ENCODE results near the gene GPR148. TPM values are rescaled to one million over a fixed set of nuclear protein-coding genes. Genes with fewer than 3 reads are reported as not detected.

The GPR148 gene
- total RNA-seq, 4 donors from 2014 or later, result not detected

DNA sequence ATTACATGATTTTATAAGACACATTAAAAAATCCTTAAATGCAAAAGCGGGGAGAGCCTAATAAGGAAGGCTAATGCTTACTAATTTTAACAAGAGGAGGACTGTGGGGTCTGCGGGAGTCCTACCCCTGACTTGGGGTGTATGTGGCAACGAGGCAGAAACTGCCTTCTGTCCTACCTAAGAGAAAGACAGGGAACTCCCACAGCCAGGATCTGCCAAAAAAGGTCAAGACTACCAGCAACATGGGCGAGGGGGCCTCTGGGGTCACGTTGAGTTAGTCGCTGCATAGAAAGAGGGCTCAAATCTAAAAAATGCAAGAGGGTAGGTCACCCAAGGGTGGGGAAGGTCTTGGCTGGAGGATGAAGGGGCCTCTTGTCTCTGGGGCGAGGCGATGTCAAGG, 25.9 kb downstream of the GPR148 start:
- no peak overlapping the region for H3K4me3 ChIP-seq
- no peak for TF ChIP-seq POLR2A (IDR thresholded peaks at IDR 0.05)
- no peak for TF ChIP-seq POLR2AphosphoS5 (IDR thresholded peaks at IDR 0.05)
- no peak for TF ChIP-seq EP300 (IDR thresholded peaks at IDR 0.05)
- TF ChIP-seq, protein P1, sequence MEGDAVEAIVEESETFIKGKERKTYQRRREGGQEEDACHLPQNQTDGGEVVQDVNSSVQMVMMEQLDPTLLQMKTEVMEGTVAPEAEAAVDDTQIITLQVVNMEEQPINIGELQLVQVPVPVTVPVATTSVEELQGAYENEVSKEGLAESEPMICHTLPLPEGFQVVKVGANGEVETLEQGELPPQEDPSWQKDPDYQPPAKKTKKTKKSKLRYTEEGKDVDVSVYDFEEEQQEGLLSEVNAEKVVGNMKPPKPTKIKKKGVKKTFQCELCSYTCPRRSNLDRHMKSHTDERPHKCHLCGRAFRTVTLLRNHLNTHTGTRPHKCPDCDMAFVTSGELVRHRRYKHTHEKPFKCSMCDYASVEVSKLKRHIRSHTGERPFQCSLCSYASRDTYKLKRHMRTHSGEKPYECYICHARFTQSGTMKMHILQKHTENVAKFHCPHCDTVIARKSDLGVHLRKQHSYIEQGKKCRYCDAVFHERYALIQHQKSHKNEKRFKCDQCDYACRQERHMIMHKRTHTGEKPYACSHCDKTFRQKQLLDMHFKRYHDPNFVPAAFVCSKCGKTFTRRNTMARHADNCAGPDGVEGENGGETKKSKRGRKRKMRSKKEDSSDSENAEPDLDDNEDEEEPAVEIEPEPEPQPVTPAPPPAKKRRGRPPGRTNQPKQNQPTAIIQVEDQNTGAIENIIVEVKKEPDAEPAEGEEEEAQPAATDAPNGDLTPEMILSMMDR (IDR thresholded peaks at IDR 0.05), result no peak
- no peak overlapping the region for H3K27ac ChIP-seq
- peaks cover 80% of the 10 kb centered on the region for H3K27me3 ChIP-seq
- ATAC-seq, result no peak
- peaks cover 0 to 13% (median 3%) of the 10 kb centered on the region in 3 donors for H3K4me1 ChIP-seq
- H3K36me3 ChIP-seq, result no peaks in the 10 kb centered on the region
- no peaks in the 10 kb centered on the region for H3K9me3 ChIP-seq
- 27 to 50% methylated on average over 6 to 7 of the region's 8 CpGs for WGBS, 2 donors (ENCODE audit: low coverage in 1 of 2)

DNA sequence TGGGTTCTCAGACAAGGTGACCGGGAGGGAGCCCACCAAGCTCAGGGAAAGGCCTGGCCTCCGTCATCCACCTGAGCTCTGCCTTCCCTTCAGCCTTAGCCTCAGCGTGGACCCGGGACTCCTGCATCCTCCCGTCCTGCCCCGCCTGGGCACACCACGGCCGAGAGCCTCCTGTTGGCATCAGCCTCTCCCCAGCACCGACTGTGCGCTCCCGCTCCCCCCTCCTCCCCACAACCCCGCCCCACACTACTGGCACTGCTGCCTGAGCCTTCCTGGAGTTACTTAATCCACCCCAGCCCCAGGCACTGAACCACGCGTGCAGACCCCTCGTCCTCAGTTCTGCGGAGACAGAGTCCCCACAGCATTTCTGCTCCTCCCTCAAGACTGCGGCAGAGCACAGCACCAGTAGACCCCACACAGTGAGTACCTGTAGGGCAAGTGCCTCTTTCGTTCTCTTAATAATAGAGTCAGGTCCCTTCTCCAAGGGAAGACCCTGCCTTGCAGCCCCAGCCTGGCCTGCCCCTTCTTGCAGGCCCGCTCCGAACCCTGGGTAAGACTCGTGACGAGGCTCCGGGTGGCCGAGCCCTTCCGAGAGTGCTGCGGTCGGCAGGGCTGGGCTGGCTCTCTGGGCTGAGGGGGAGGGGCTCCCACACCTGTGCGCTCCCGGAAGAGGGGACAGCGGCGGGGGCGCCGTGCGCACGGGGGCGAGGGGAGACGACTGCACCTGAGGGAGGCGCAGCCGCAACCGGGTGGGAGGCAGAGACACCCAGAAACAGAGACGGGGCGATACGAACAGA, 26.6 kb downstream of the GPR148 start, which contains the start of gene AMER3:
Gene AMER3, plus strand, starts transcription at position 285 of the 797 bp plus-strand sequence. CDS start 6,533 bp downstream, outside the sequence.
- Histone ChIP-seq H3K4me1 (peaks cover 0 to 13% (median 3%) of the 10 kb centered on the region in 3 donors), H3K27ac (no peak within 1 kb of the TSS), H3K36me3 (no peaks in the 10 kb centered on the region), H3K27me3 (peaks cover 87% of the 10 kb centered on the region), H3K4me3 (peak within 1 kb of the TSS in 1 of 2 donors; percentile 33), H3K9me3 (no peaks in the 10 kb centered on the region)
- TF ChIP-seq, protein P1 (IDR thresholded peaks at IDR 0.05), result no peak
- TF ChIP-seq POLR2AphosphoS5 (IDR thresholded peaks at IDR 0.05) (no peak), EP300 (IDR thresholded peaks at IDR 0.05) (no peak), POLR2A (IDR thresholded peaks at IDR 0.05) (no peak)
- WGBS, 2 donors (ENCODE audit: low coverage in 1 of 2), result 4 to 7% methylated on average over 4 to 5 of the region's 43 CpGs
- no peak for ATAC-seq

GRCh38 chr2:130756053-130756873, 27.4 kb downstream of the GPR148 start:
- peak overlapping the region in 1 of 2 donors; percentile 33 for H3K4me3 ChIP-seq
- no peak for ATAC-seq
- TF ChIP-seq, protein P1 (IDR thresholded peaks at IDR 0.05), result no peak
- TF ChIP-seq EP300 (IDR thresholded peaks at IDR 0.05) (no peak), POLR2AphosphoS5 (IDR thresholded peaks at IDR 0.05) (no peak), POLR2A (IDR thresholded peaks at IDR 0.05) (no peak)
- WGBS, 2 donors (ENCODE audit: low coverage in 1 of 2), result 0% methylated on average over 2 of the region's 80 CpGs
- H3K4me1 ChIP-seq, result peaks cover 0 to 13% (median 3%) of the 10 kb centered on the region in 3 donors
- no peaks in the 10 kb centered on the region for H3K9me3 ChIP-seq
- peaks cover 89% of the 10 kb centered on the region for H3K27me3 ChIP-seq
- H3K36me3 ChIP-seq, result no peaks in the 10 kb centered on the region
- H3K27ac ChIP-seq, result no peak overlapping the region

- Histone ChIP-seq H3K4me1 (peaks cover 0 to 13% (median 3%) of the 10 kb centered on the region in 3 donors), H3K4me3 (no peak overlapping the region), H3K9me3 (no peaks in the 10 kb centered on the region), H3K36me3 (no peaks in the 10 kb centered on the region), H3K27ac (no peak overlapping the region), H3K27me3 (peaks cover 89% of the 10 kb centered on the region)
- no peak for TF ChIP-seq EP300 (IDR thresholded peaks at IDR 0.05)
- TF ChIP-seq POLR2A (IDR thresholded peaks at IDR 0.05), result no peak
- TF ChIP-seq, protein P1 (IDR thresholded peaks at IDR 0.05), result no peak
- TF ChIP-seq POLR2AphosphoS5 (IDR thresholded peaks at IDR 0.05), result no peak
- 26 to 32% methylated on average over 13 of the region's 16 CpGs for WGBS, 2 donors (ENCODE audit: low coverage in 1 of 2)
- no peak for ATAC-seq
Measured at GRCh38 chr2:130756874-130757668, 28.2 kb downstream of the GPR148 start.
